ENCODE measurements around the gene EFCAB10. TPM values are rescaled to one million over a fixed set of nuclear protein-coding genes. Genes with fewer than 3 reads are reported as not detected.

The EFCAB10 gene, protein sequence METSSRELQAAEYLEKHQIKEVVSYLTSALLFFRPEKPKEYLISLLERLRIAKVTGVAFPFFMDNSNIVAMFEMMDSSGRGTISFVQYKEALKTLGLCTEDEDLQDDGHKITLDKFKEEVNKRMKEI
- not detected for total RNA-seq

- peak in 1 of 2 donors; percentile 52 for DNase-seq (ENCODE audit: low spot score in 2 of 2)
- Histone ChIP-seq H3K27me3 (no peaks in the 10 kb centered on the region), H3K4me3 (peak within 1 kb of the TSS in 2 of 3 donors; percentile 9 to 14), H3K9me3 (no peaks in the 10 kb centered on the region), H3K27ac (no peak within 1 kb of the TSS), H3K4me1 (no peaks in the 10 kb centered on the region), H3K36me3 (no peaks in the 10 kb centered on the region)
- TF ChIP-seq CTCF (IDR thresholded peaks at IDR 0.05) (no peak), POLR2AphosphoS5 (IDR thresholded peaks at IDR 0.05) (no peak), POLR2A (IDR thresholded peaks at IDR 0.05) (no peak)
- intact Hi-C loops (cut with DNase I; ENCODE audit: low total_unique reads): no loop called here
These were observed at the start of gene EFCAB10 for GRCh38 chr7:105581066-105581811. EFCAB10 (minus strand) TSS chr7:105581493; CDS start chr7:105581463, 30 bp downstream.

DNA sequence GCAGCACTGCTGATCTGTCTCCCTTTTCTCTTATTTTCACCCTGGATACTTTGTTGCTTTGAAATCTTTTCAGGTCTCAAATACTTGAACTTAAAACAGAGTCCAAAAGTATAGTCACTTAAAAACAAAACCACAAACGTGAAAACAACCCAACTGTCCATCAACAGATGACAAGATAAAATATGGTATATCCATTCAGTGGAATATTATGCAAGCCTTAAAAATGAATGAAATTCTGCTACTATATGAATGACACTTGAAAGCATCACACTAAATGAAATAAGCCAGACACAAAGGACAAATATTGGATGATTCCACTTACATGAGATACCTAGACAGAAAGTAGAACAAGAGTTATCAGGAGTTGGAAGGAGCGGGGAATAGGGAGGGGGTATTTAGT is 44.7 kb upstream of the EFCAB10 start:
- intact Hi-C loops (cut with DNase I; ENCODE audit: low total_unique reads): no loop called here

GRCh38 chr7:105623906-105624305 is 42.6 kb upstream of the EFCAB10 start:
- H3K27me3 ChIP-seq: no peaks in the 10 kb centered on the region
- no peaks in the 10 kb centered on the region for H3K9me3 ChIP-seq
- no peak overlapping the region for H3K4me3 ChIP-seq
- TF ChIP-seq POLR2A (IDR thresholded peaks at IDR 0.05) (no peak), POLR2AphosphoS5 (IDR thresholded peaks at IDR 0.05) (no peak), CTCF (IDR thresholded peaks at IDR 0.05) (no peak)
- H3K36me3 ChIP-seq: peaks cover 6% of the 10 kb centered on the region
- intact Hi-C loops (cut with DNase I; ENCODE audit: low total_unique reads): no loop called here
- H3K4me1 ChIP-seq: no peaks in the 10 kb centered on the region
- no peak for DNase-seq (ENCODE audit: low spot score in 2 of 2)
- no peak overlapping the region for H3K27ac ChIP-seq

More for the DNA sequence above, 44.7 kb upstream of the EFCAB10 start:
- TF ChIP-seq POLR2AphosphoS5 (IDR thresholded peaks at IDR 0.05) (no peak), POLR2A (IDR thresholded peaks at IDR 0.05) (no peak)
- Histone ChIP-seq H3K27ac (no peak overlapping the region), H3K27me3 (no peaks in the 10 kb centered on the region), H3K4me1 (no peaks in the 10 kb centered on the region), H3K36me3 (peaks cover 6% of the 10 kb centered on the region), H3K9me3 (no peaks in the 10 kb centered on the region), H3K4me3 (no peak overlapping the region)
- DNase-seq (ENCODE audit: low spot score in 2 of 2): no peak

- Histone ChIP-seq H3K27ac (no peak overlapping the region), H3K36me3 (peaks cover 6% of the 10 kb centered on the region), H3K4me1 (no peaks in the 10 kb centered on the region), H3K9me3 (no peaks in the 10 kb centered on the region), H3K27me3 (no peaks in the 10 kb centered on the region), H3K4me3 (no peak overlapping the region)
- TF ChIP-seq POLR2AphosphoS5 (IDR thresholded peaks at IDR 0.05) (no peak), POLR2A (IDR thresholded peaks at IDR 0.05) (no peak)
- no peak for DNase-seq (ENCODE audit: low spot score in 2 of 2)
- intact Hi-C loops (cut with DNase I; ENCODE audit: low total_unique reads): no loop called here
These were observed 42.1 kb upstream of the EFCAB10 start for GRCh38 chr7:105623378-105623777.

- Histone ChIP-seq H3K4me3 (no peak overlapping the region), H3K36me3 (peaks cover 6% of the 10 kb centered on the region)
- DNase-seq (ENCODE audit: low spot score in 2 of 2): no peak
These were observed 40.9 kb upstream of the EFCAB10 start for GRCh38 chr7:105622106-105622731.

More at GRCh38 chr7:105622106-105622731, 40.9 kb upstream of the EFCAB10 start:
- intact Hi-C loops (cut with DNase I; ENCODE audit: low total_unique reads): no loop called here
- Histone ChIP-seq H3K27me3 (no peaks in the 10 kb centered on the region), H3K4me1 (no peaks in the 10 kb centered on the region), H3K27ac (no peak overlapping the region), H3K9me3 (no peaks in the 10 kb centered on the region)
- no peak for TF ChIP-seq POLR2A (IDR thresholded peaks at IDR 0.05)
- TF ChIP-seq CTCF (IDR thresholded peaks at IDR 0.05): no peak

All from breast epithelium (tissue), 4 donors.